ENCODE results near the gene UBE2QL1. TPM values are rescaled to one million over a fixed set of nuclear protein-coding genes. Genes with fewer than 3 reads are reported as not detected.

The UBE2QL1 gene
- total RNA-seq, 1 experiment from 2014 or later = 0.11 TPM

- Histone ChIP-seq H4K20me1 (ENCODE audit: control insufficient read depth, insufficient read depth, insufficient read length) (no peaks in the 10 kb centered on the region), H3T11ph (ENCODE audit: low read length) (no peak overlapping the region), H3K9ac (ENCODE audit: extremely low read depth, insufficient read length, low read length) (no peak overlapping the region), H3K9me3 (ENCODE audit: control insufficient read depth, low read depth, low read length) (no peaks in the 10 kb centered on the region), H3K4me2 (ENCODE audit: insufficient read depth, insufficient read length, low read length) (no peak overlapping the region), H3K18ac (ENCODE audit: insufficient read length, low read depth, low read length) (no peak overlapping the region), H3K4me1 (ENCODE audit: insufficient read depth, low read length) (no peaks in the 10 kb centered on the region), H2BK12ac (ENCODE audit: insufficient read length, low read depth, low read length) (no peak overlapping the region), H3K79me2 (ENCODE audit: insufficient read depth, low read length) (no peaks in the 10 kb centered on the region), H4K91ac (ENCODE audit: insufficient read length, low read depth, low read length) (no peak overlapping the region), H3K23me2 (ENCODE audit: insufficient read length, low read depth, low read length, poor library complexity, severe bottlenecking) (no peaks in the 10 kb centered on the region), H3K4ac (ENCODE audit: low read depth, low read length) (no peak overlapping the region), H2BK15ac (ENCODE audit: low read depth, low read length) (no peak overlapping the region), H3K27me3 (ENCODE audit: insufficient read depth, low read length) (no peaks in the 10 kb centered on the region), H4K8ac (replicated peaks; ENCODE audit: insufficient read length, low read depth, low read length) (no peak overlapping the region), H3K23ac (ENCODE audit: insufficient read length, low read depth, low read length) (no peak overlapping the region), H2BK5ac (ENCODE audit: insufficient read length, low read length) (no peak overlapping the region), H2AFZ (ENCODE audit: low read length) (no peak overlapping the region), H3K27ac (ENCODE audit: insufficient read length, low read depth, low read length) (no peak overlapping the region), H2BK20ac (ENCODE audit: low read depth, low read length, poor library complexity, severe bottlenecking) (no peak overlapping the region), H2BK120ac (ENCODE audit: low read depth, low read length, poor library complexity, severe bottlenecking) (no peak overlapping the region), H3K56ac (ENCODE audit: insufficient read length, low read depth, low read length) (no peak overlapping the region), H3K14ac (ENCODE audit: insufficient read depth, low read length) (no peak overlapping the region), H2AK5ac (ENCODE audit: insufficient read length, low read length) (no peak overlapping the region), H3K79me1 (ENCODE audit: insufficient read depth, low read depth, low read length, poor library complexity, severe bottlenecking) (no peaks in the 10 kb centered on the region), H4K5ac (ENCODE audit: insufficient read length, low read depth, low read length) (no peak overlapping the region)
- no CpG with 5 or more reads among the region's 4 CpGs for WGBS (ENCODE audit: extremely low coverage, insufficient read length, low lambda C conversion rate)
- Mint-ChIP-seq H3K4me3 (no peak overlapping the region), H3K36me3 (ENCODE audit: insufficient read depth in 1 of 3, low read depth in 3 of 3) (no peaks in the 10 kb centered on the region; a peak in 2 of 7 replicates), H3K9me3 (peaks cover 10 to 11% of the 10 kb centered on the region in 2 experiments), H3K27ac (no peak overlapping the region), H3K4me1 (no peaks in the 10 kb centered on the region), H3K27me3 (ENCODE audit: low read depth) (peaks cover 29% of the 10 kb centered on the region)
- DNase-seq = no peak
- TF ChIP-seq, protein P1, sequence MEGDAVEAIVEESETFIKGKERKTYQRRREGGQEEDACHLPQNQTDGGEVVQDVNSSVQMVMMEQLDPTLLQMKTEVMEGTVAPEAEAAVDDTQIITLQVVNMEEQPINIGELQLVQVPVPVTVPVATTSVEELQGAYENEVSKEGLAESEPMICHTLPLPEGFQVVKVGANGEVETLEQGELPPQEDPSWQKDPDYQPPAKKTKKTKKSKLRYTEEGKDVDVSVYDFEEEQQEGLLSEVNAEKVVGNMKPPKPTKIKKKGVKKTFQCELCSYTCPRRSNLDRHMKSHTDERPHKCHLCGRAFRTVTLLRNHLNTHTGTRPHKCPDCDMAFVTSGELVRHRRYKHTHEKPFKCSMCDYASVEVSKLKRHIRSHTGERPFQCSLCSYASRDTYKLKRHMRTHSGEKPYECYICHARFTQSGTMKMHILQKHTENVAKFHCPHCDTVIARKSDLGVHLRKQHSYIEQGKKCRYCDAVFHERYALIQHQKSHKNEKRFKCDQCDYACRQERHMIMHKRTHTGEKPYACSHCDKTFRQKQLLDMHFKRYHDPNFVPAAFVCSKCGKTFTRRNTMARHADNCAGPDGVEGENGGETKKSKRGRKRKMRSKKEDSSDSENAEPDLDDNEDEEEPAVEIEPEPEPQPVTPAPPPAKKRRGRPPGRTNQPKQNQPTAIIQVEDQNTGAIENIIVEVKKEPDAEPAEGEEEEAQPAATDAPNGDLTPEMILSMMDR (conservative IDR thresholded peaks at IDR 0.05) = no peak
These were observed 21.0 kb upstream of the UBE2QL1 start for GRCh38 chr5:6427694-6428093.
